Esophagus muscularis mucosa (tissue), 4 donors: Measurements from ENCODE around the gene C22orf23. TPM values are rescaled to one million over a fixed set of nuclear protein-coding genes. Genes with fewer than 3 reads are reported as not detected.
"Not testable (repeated sequence)": the region's sequence is repeated elsewhere in the genome, so short reads cannot be mapped to it uniquely, and the experiment has no call there.

ENCODE experiments used
- DNase-seq: peaks from one replicate; pipeline ENCODE4 v3.0.0-alpha.2; 2017; ENCODE audit errors: extremely low spot score
- H3K27ac ChIP-seq, 4 donors: fragments of 200-600 bp; sonication (generic); replicated peaks in 1 of 4; 1 replicate in 3 of 4; 2 replicates in 1 of 4; pipeline ENCODE4 v1.5.1; 2016 to 2019; ENCODE audit warnings: mild to moderate bottlenecking in 1 of 4
- H3K27me3 ChIP-seq, 4 donors: fragments of 200-600 bp; sonication (generic); one replicate each; pipeline versions ENCODE4 v1.5.1 to v1.6.0; 2016 to 2019
- H3K36me3 ChIP-seq, 4 donors: fragments of 200-600 bp; sonication (generic); one replicate each; pipeline ENCODE4 v1.5.1; 2016 to 2019
- H3K4me1 ChIP-seq, 4 donors: fragments of 200-600 bp; sonication (generic); one replicate each; pipeline ENCODE4 v1.5.1; 2016 to 2019
- H3K4me3 ChIP-seq, 4 donors: fragments of 200-600 bp; sonication (generic); 1 replicate in 2 of 4; 2 replicates in 2 of 4; pipeline ENCODE4 v1.5.1; 2016 to 2019; ENCODE audit warnings: mild to moderate bottlenecking in 4 of 4, moderate library complexity in 1 of 4
- H3K9me3 ChIP-seq, 4 donors: fragments of 200-600 bp; sonication (generic); 1 replicate in 3 of 4; 2 replicates in 1 of 4; pipeline ENCODE4 v1.5.1; 2016 to 2019
- EP300 ChIP-seq: sonication (generic); formaldehyde crosslinking; IDR thresholded peaks from one replicate; pipeline ENCODE4 v1.6.1; 2017; ENCODE audit warnings: antibody characterized with exemption
- POLR2A ChIP-seq: fragments of 450-650 bp; IDR thresholded peaks from one replicate; pipeline ENCODE4 v1.6.1; 2017; ENCODE audit warnings: antibody characterized with exemption, moderate library complexity, mild to moderate bottlenecking, low read depth
- POLR2AphosphoS5 ChIP-seq, 2 donors: sonication (generic); formaldehyde crosslinking; IDR thresholded peaks; one replicate each; pipeline ENCODE4 v1.6.1; 2017; ENCODE audit warnings: antibody characterized with exemption in 2 of 2
- WGBS: methylation state at CpG from one replicate; pipeline ENCODE4 v1.1.5; 2018; 5-methylcytosine and 5-hydroxymethylcytosine counted together
- intact Hi-C: fragments of 100-400 bp; cut with DNase I; formaldehyde crosslinking; loops from one replicate; pipeline ENCODE4 v1.15.1; 2023
- total RNA-seq, 4 donors: library from RNA; depleted of rRNA; stranded (reverse); fragments of >200 nt; gene quantifications; one replicate each; pipeline versions ENCODE4 v1.1.0 to v1.2.1, GENCODE V29; 2016
- TF ChIP-seq, protein P1 (sequence below), 3 experiments: fragments of 200-600 bp in 2 of 3; fragments of 450-650 bp in 1 of 3; sonication (generic) in 2 of 3; IDR thresholded peaks; one replicate each; pipeline ENCODE4 v1.5.1; 2017 to 2019; ENCODE audit warnings: antibody characterized with exemption in 3 of 3, mild to moderate bottlenecking in 2 of 3, moderate library complexity in 1 of 3

C22orf23 gene
- total RNA-seq, 4 donors from 2014 or later = not detected

DNA sequence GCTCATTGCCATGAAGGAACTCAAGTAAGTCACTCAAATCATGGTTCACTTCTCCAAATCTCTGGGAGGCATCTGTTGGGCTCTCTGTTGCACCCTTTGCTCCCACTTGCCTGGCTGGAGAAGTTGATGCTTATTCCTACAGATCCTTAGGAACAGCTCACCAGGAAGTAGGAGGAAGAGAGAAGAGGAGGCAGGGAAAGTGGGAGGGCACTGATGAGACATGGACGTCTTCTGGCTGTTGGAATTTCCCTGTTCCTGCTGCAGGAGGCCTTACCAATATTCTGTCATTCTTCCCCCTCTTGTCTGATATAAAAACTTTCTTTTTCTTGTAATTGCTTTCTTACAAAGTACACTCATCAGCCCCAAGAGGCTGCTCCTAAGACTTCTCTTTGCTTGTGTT, 13.7 kb upstream of the C22orf23 start:
- intact Hi-C loops = loop anchor here (5.0 kb wide), 1 partner anchor 150 kb away; no protein-coding TSS in a partner anchor
- Histone ChIP-seq H3K27ac (no peak overlapping the region), H3K36me3 (peaks cover 37 to 63% (median 48%) of the 10 kb centered on the region in 4 donors), H3K27me3 (no peaks in the 10 kb centered on the region), H3K4me3 (no peak overlapping the region), H3K4me1 (peaks cover 15 to 24% (median 20%) of the 10 kb centered on the region in 4 donors), H3K9me3 (no peaks in the 10 kb centered on the region)
- no peak for DNase-seq
- 74% methylated on average over 1 of the region's 1 CpG for WGBS
- TF ChIP-seq, protein P1, sequence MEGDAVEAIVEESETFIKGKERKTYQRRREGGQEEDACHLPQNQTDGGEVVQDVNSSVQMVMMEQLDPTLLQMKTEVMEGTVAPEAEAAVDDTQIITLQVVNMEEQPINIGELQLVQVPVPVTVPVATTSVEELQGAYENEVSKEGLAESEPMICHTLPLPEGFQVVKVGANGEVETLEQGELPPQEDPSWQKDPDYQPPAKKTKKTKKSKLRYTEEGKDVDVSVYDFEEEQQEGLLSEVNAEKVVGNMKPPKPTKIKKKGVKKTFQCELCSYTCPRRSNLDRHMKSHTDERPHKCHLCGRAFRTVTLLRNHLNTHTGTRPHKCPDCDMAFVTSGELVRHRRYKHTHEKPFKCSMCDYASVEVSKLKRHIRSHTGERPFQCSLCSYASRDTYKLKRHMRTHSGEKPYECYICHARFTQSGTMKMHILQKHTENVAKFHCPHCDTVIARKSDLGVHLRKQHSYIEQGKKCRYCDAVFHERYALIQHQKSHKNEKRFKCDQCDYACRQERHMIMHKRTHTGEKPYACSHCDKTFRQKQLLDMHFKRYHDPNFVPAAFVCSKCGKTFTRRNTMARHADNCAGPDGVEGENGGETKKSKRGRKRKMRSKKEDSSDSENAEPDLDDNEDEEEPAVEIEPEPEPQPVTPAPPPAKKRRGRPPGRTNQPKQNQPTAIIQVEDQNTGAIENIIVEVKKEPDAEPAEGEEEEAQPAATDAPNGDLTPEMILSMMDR (IDR thresholded peaks at IDR 0.05) = no peak
- TF ChIP-seq EP300 (no peak), POLR2A (no peak), POLR2AphosphoS5 (IDR thresholded peaks at IDR 0.05) (no peak)

DNA sequence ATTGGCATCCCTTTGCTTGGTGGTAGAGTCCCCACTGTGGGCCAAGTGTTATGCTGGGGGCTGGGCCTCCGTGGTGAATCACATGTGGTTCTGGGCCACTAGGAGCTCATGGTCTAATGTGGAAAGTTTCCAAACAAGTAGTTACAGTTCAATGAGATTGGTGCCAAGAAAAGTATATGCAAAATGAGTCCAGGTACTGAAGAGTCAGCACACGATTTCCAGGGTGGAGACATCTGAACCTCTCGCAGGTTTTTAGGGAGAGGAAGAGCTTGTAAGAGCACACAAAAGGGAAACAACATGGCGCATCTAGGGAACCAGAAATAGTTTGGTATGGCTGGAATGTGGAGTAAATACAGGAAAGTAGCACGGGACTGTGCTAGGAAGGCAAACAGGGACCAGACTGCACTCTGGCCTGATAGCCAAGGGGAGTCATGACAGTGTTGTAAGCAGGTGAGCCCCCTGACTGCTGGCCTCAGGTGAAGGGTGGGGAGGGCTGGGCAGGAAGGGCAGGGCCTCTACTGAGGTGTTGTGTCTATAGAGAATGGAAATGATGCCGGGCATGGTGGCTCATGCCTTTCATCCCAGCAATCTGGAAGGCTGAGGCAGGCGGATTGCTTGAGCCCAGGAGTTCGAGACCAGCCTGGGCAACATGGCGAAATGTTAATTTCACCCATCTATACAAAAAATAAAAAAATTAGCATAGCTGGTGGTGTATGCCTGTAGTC, 12.7 kb upstream of the C22orf23 start:
- Histone ChIP-seq H3K36me3 (peaks cover 45 to 73% (median 59%) of the 10 kb centered on the region in 4 donors), H3K27ac (no peak overlapping the region), H3K9me3 (no peaks in the 10 kb centered on the region), H3K4me3 (no peak overlapping the region), H3K27me3 (no peaks in the 10 kb centered on the region), H3K4me1 (peaks cover 15 to 24% (median 20%) of the 10 kb centered on the region in 4 donors)
- WGBS = 76% methylated on average over 9 of the region's 9 CpGs
- DNase-seq = no peak
- TF ChIP-seq EP300 (no peak), POLR2AphosphoS5 (IDR thresholded peaks at IDR 0.05) (no peak), POLR2A (no peak)
- TF ChIP-seq, protein P1 (IDR thresholded peaks at IDR 0.05) = no peak
- intact Hi-C loops = loop anchor here (5.0 kb wide), 1 partner anchor 149 kb away; no protein-coding TSS in a partner anchor

DNA sequence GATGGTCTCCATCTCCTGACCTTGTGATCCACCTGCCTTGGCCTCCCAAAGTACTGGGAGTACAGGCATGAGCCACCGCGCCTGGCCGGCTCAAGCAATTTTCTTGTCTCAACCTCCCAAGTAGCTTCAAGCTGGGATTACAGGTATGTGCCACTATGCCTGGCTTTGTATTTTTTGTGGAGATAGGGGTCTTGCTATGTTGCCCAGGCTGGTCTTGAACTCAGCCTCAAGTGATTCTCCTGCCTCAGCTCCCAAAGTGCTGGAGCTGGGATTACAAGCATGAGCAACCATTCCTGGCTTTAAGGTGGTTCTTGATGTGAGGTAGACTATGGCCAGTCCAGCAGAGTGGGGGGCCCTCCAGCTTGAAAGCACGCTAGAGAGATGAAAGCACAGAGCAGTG, 7.7 kb upstream of the C22orf23 start:
- TF ChIP-seq POLR2A = no peak
- TF ChIP-seq, protein P1 (IDR thresholded peaks at IDR 0.05) = no peak
- no peak for TF ChIP-seq POLR2AphosphoS5 (IDR thresholded peaks at IDR 0.05)
- no peak for TF ChIP-seq EP300
- intact Hi-C loops = no loop called here
- peaks cover 8 to 27% (median 13%) of the 10 kb centered on the region in 4 donors for H3K4me1 ChIP-seq
- peaks cover 63 to 90% (median 79%) of the 10 kb centered on the region in 4 donors for H3K36me3 ChIP-seq
- H3K27me3 ChIP-seq = no peaks in the 10 kb centered on the region
- no peak overlapping the region for H3K4me3 ChIP-seq
- no peak overlapping the region for H3K27ac ChIP-seq
- no peak for DNase-seq
- no peaks in the 10 kb centered on the region for H3K9me3 ChIP-seq
- 100% methylated on average over 4 of the region's 4 CpGs for WGBS

DNA sequence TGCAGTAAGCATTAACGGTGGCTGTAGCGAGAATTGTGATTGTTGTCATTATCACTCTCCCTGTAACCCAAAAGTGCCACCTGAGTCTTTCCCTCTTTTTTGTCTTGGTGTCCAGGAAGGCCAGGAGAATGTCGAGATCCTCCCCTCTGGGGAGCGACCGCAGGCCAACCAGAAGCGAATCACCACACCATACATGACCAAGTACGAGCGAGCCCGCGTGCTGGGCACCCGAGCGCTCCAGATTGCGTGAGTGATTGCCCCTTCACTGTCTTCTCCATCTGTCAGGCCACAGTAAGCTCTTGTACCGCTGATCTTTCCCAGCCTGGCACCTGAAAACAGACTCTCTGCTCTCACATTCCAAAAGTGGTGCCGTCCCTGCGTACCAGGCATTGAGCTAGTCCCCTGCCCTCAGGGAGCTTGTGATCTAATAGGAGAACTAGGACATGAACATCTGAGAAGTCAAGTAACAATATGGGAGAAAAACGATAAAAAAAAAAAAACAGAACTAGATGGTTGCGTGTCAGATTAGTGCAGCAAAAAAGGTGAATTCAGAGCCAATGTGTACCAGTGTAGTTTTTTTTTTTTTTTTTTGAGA, 5.9 kb upstream of the C22orf23 start:
- H3K4me1 ChIP-seq = peaks cover 7 to 26% (median 12%) of the 10 kb centered on the region in 4 donors
- DNase-seq = no peak
- H3K36me3 ChIP-seq = peaks cover 59 to 84% (median 79%) of the 10 kb centered on the region in 4 donors
- intact Hi-C loops = no loop called here
- no peak overlapping the region for H3K27ac ChIP-seq
- TF ChIP-seq EP300 = no peak
- no peak overlapping the region for H3K4me3 ChIP-seq
- WGBS = 98% methylated on average over 18 of the region's 18 CpGs
- H3K9me3 ChIP-seq = no peaks in the 10 kb centered on the region
- no peaks in the 10 kb centered on the region for H3K27me3 ChIP-seq

DNA sequence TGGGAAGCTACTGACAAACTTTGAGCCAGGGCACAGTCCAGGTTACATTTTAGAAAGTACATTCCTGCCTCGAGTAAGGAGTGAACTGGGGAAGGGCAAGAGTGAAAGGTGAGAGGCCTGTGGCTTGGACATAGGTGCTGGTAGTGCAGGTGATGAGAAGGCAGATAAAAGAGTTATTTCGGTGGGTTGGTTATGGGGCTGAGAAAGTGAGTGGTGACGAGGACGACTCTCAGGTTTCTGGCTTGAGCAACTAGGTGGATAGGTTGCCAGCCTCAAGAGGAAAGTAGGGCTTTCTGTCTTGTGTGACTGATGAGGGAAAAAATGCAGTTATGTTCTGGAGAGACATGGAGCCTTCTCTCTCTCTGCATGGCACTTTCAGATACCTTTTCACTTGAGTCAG, 3.8 kb upstream of the C22orf23 start:
- H3K4me3 ChIP-seq = no peak overlapping the region
- H3K27me3 ChIP-seq = no peaks in the 10 kb centered on the region
- no peak overlapping the region for H3K27ac ChIP-seq
- peaks cover 15 to 41% (median 27%) of the 10 kb centered on the region in 4 donors for H3K4me1 ChIP-seq
- no peak for TF ChIP-seq POLR2AphosphoS5 (IDR thresholded peaks at IDR 0.05)
- DNase-seq = no peak
- intact Hi-C loops = no loop called here
- H3K36me3 ChIP-seq = peaks cover 53 to 64% (median 60%) of the 10 kb centered on the region in 4 donors
- WGBS = 79% methylated on average over 4 of the region's 4 CpGs
- no peaks in the 10 kb centered on the region for H3K9me3 ChIP-seq

DNA sequence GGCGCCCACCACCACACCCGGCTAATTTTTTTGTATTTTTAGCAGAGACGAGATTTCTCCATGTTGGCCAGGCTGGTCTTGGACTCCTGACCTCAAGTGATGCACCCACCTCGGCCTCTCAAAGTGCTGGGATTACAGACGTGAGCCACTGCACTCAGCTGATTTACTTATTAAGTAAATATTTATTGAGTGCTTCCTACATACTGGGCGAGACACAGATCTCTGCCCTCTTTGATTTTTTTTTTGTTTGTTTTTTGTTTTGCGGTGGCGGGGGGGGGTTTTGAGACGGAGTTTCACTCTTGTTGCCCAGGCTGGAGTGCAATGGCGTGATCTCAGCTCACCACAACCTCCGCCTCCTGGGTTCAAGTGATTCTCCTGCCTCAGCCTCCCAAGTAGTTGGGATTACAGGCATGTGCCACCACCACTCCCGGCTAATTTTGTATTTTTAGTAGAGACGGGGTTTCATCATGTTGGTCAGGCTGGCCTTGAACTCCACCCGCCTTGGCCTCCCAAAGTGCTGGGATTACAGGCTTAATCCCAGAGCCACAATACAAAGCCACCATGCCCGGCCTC, 2.5 kb upstream of the C22orf23 start:
- DNase-seq, H3K27me3 ChIP-seq, intact Hi-C loops, H3K4me3 ChIP-seq, H3K9me3 ChIP-seq, H3K27ac ChIP-seq: not testable (repeated sequence)
- peaks cover 40 to 50% (median 47%) of the 10 kb centered on the region in 4 donors for H3K36me3 ChIP-seq
- WGBS = 80% methylated on average over 15 of the region's 15 CpGs
- H3K4me1 ChIP-seq = peaks cover 15 to 45% (median 28%) of the 10 kb centered on the region in 4 donors
